GM23248 (cell line): ENCODE data around the gene RNF40.

ENCODE experiments used
- EZH2 ChIP-seq: fragments of 200-600 bp; sonication (generic); IDR thresholded peaks from 2 replicates; pipeline ENCODE4 v1.6.1; 2018; ENCODE audit warnings: antibody characterized with exemption, mild to moderate bottlenecking; ENCODE audit not compliant: insufficient read depth, poor library complexity, severe bottlenecking
- EZH2phosphoT487 ChIP-seq: fragments of 200-600 bp; sonication (generic); IDR thresholded peaks from 2 replicates; pipeline ENCODE4 v1.6.1; 2018; ENCODE audit warnings: antibody characterized with exemption, moderate library complexity, mild to moderate bottlenecking, low read depth; ENCODE audit not compliant: insufficient read depth

DNA sequence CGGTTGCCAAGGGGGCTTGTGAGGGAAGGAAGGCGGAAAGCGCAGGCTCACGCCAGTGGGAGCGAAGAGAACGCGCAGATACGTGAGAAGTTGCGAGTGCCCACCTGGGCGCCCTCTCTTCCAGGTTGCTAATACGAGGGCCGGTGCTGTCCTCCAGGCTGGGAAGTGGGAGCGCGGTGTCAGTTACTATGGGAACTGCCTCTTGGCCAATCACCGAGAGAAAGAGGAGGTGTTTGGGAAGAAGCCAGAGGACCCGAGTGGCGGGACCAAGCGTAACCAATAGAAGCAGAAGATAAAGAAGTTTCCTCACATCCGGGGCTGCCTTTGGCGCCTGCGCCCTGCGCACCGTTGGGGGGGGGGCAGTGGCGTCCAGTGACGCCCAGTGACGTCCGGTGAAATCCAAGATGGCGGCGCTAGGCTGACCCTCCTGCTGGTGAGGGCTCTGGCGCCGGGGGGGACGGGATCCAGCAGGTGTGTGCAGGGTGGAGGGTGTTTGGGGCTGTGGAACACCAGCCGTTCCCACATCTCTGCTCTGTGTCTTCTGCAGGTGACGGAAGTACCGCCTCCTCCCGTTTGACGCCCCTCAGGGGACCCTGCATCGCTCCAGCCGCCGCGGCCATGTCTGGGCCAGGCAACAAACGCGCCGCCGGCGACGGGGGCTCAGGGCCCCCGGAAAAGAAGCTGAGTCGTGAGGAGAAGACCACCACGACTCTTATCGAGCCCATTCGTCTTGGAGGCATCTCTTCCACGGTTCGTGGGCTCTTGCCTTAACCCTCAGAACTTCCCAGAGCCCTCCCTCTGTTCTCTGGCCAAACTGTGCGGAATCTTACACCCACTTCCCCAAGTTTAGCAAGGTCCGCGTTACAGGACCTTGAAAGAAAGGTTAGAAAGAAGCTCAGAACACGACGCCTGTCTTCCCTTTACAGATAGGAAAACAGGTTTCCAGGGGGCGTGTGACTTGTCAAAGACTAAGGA lies at the start of gene RNF40, which contains the start of gene CFAP119:
- TF ChIP-seq EZH2 = no peak
- no peak for TF ChIP-seq EZH2phosphoT487
